Tongue (tissue), 2 donors: ENCODE measurements around the gene DCAF8L2. TPM values are rescaled to one million over a fixed set of nuclear protein-coding genes. Genes with fewer than 3 reads are reported as not detected.
"Not testable (repeated sequence)": the region's sequence is repeated elsewhere in the genome, so short reads cannot be mapped to it uniquely, and the experiment has no call there.

Experiments used
- DNase-seq: peaks from one replicate; pipeline ENCODE4 v3.0.0-alpha.2; 2015
- total RNA-seq: library from RNA; depleted of rRNA; stranded (reverse); fragments of >200 nt; gene quantifications from one replicate; pipeline ENCODE4 v1.2.3, GENCODE V29; 2014

Gene DCAF8L2
- not detected for total RNA-seq

- no peak for DNase-seq
Observed at GRCh38 chrX:27590044-27590443, at the start of gene DCAF8L2. TSS of gene DCAF8L2 (plus strand) at chrX:27590344. CDS start at chrX:27746896, 156,552 bp downstream.

- not testable (repeated sequence) for DNase-seq
Observed at GRCh38 chrX:27541161-27541560, 49.0 kb upstream of the DCAF8L2 start.

GRCh38 chrX:27548624-27549023, 41.5 kb upstream of the DCAF8L2 start:
- no peak for DNase-seq

- DNase-seq = no peak
Observed at GRCh38 chrX:27549688-27550087, 40.5 kb upstream of the DCAF8L2 start.

GRCh38 chrX:27555514-27555913, 34.6 kb upstream of the DCAF8L2 start:
- DNase-seq = peak; percentile 19

GRCh38 chrX:27565992-27566391, 24.2 kb upstream of the DCAF8L2 start:
- DNase-seq = no peak

GRCh38 chrX:27571164-27571563, 19.0 kb upstream of the DCAF8L2 start:
- DNase-seq = no peak

GRCh38 chrX:27575565-27575964, 14.6 kb upstream of the DCAF8L2 start:
- no peak for DNase-seq

- no peak for DNase-seq
Observed at GRCh38 chrX:27583976-27584375, 6.2 kb upstream of the DCAF8L2 start.

- no peak for DNase-seq
Observed at GRCh38 chrX:27591938-27592337, 1.8 kb downstream of the DCAF8L2 start.

- no peak for DNase-seq
Observed at GRCh38 chrX:27597508-27597907, 7.4 kb downstream of the DCAF8L2 start.

GRCh38 chrX:27598312-27598711, 8.2 kb downstream of the DCAF8L2 start:
- DNase-seq = no peak

GRCh38 chrX:27599928-27600327, 9.8 kb downstream of the DCAF8L2 start:
- no peak for DNase-seq

- DNase-seq = no peak
Observed at GRCh38 chrX:27600686-27601085, 10.5 kb downstream of the DCAF8L2 start.

GRCh38 chrX:27608671-27609070, 18.5 kb downstream of the DCAF8L2 start:
- no peak for DNase-seq

- no peak for DNase-seq
Observed at GRCh38 chrX:27619459-27619858, 29.3 kb downstream of the DCAF8L2 start.

GRCh38 chrX:27619975-27620374, 29.8 kb downstream of the DCAF8L2 start:
- DNase-seq = no peak

GRCh38 chrX:27622883-27623282, 32.7 kb downstream of the DCAF8L2 start:
- DNase-seq = no peak

- DNase-seq = no peak
Observed at GRCh38 chrX:27626066-27626465, 35.9 kb downstream of the DCAF8L2 start.

- no peak for DNase-seq
Observed at GRCh38 chrX:27633328-27633727, 43.2 kb downstream of the DCAF8L2 start.

GRCh38 chrX:27656581-27656980, 66.4 kb downstream of the DCAF8L2 start:
- DNase-seq = no peak

- DNase-seq = no peak
Observed at GRCh38 chrX:27660878-27661277, 70.7 kb downstream of the DCAF8L2 start.

- DNase-seq = no peak
Observed at GRCh38 chrX:27671234-27671633, 81.1 kb downstream of the DCAF8L2 start.

GRCh38 chrX:27674491-27674890, 84.3 kb downstream of the DCAF8L2 start:
- DNase-seq = no peak

- DNase-seq = no peak
Observed at GRCh38 chrX:27675493-27675892, 85.3 kb downstream of the DCAF8L2 start.
